ENCODE measurements around the gene SLIT1. TPM values are rescaled to one million over a fixed set of nuclear protein-coding genes. Genes with fewer than 3 reads are reported as not detected.

Gene SLIT1
- total and polyA plus RNA-seq, 2 donors (not counting 1 experiment from before 2014, with no cell fraction given) = 0.15 to 0.49 TPM

GRCh38 chr10:97199152-97199551 lies 13.4 kb upstream of the SLIT1 start:
- no peak overlapping the region for H3K27ac ChIP-seq (ENCODE audit: low read length in 2 of 2)
- no peak overlapping the region for H3K9ac ChIP-seq (ENCODE audit: low read length)
- no peak for TF ChIP-seq EZH2 (IDR thresholded peaks at IDR 0.05; ENCODE audit: borderline replicate concordance, insufficient read depth, low read depth, low read length, poor library complexity, severe bottlenecking)
- no peak for TF ChIP-seq CTCF (IDR thresholded peaks at IDR 0.05)
- peaks cover 0 to 5% (median 0%) of the 10 kb centered on the region in 3 donors for H3K9me3 ChIP-seq (ENCODE audit: control extremely low read depth in 1 of 3, control insufficient read depth in 2 of 3, insufficient read depth in 1 of 3, low read length in 2 of 3)
- POLR2A ChIA-PET = no interaction called here
- intact Hi-C loops (cut with micrococcal nuclease) = no loop called here
- DNase-seq (no peak), ATAC-seq (ENCODE audit: low read depth) (no peak)
- H4K20me1 ChIP-seq (ENCODE audit: control insufficient read depth, insufficient read depth, low read length, poor library complexity, severe bottlenecking) = no peaks in the 10 kb centered on the region
- no peaks in the 10 kb centered on the region for H3K9me3 Mint-ChIP-seq (ENCODE audit: insufficient read depth)
- H3K4me2 ChIP-seq (replicated peaks; ENCODE audit: low read depth, low read length, poor library complexity, severe bottlenecking) = peak overlapping the region; percentile 12
- no peaks in the 10 kb centered on the region for H3K36me3 ChIP-seq (replicated peaks in 1 of 2; ENCODE audit: control extremely low read depth in 1 of 2, control insufficient read depth in 1 of 2, extremely low read depth in 1 of 2, insufficient read depth in 2 of 2, low read length in 1 of 2)
- peaks cover 37% of the 10 kb centered on the region for H3K4me1 Mint-ChIP-seq
- 6% methylated on average over 3 of the region's 3 CpGs for WGBS (ENCODE audit: insufficient coverage)
- H3K27me3 ChIP-seq (replicated peaks in 1 of 4; ENCODE audit: control extremely low read depth in 1 of 4, control insufficient read depth in 3 of 4, insufficient read depth in 4 of 4, low read length in 3 of 4) = peaks cover 0 to 30% (median 4%) of the 10 kb centered on the region in 4 experiments
- peak overlapping the region; percentile 56 for H3K4me3 Mint-ChIP-seq
- no peaks in the 10 kb centered on the region for H3K79me2 ChIP-seq (ENCODE audit: control insufficient read depth, insufficient read depth, low read length)
- CTCF ChIA-PET = interaction anchor here (1.2 to 11.3 kb wide), 4 partner anchors 10 to 161 kb away, joined by 3 to 140 read pairs (median 40); no protein-coding TSS in a partner anchor
- peaks cover 22% of the 10 kb centered on the region for H3K27me3 Mint-ChIP-seq
- H3K4me1 ChIP-seq (ENCODE audit: control insufficient read depth in 2 of 2, insufficient read depth in 2 of 2, low read length in 2 of 2) = peaks cover 38 to 45% of the 10 kb centered on the region in 2 donors
- H3K4me3 ChIP-seq (ENCODE audit: control extremely low read depth in 1 of 5, extremely low read depth in 1 of 5, insufficient read depth in 1 of 5, low read depth in 2 of 5, low read length in 4 of 5) = no peak overlapping the region
- H2AFZ ChIP-seq (ENCODE audit: insufficient read depth, low read depth, low read length, poor library complexity, severe bottlenecking) = no peak overlapping the region
- no peak overlapping the region for H3K27ac Mint-ChIP-seq

GRCh38 chr10:97197030-97197500 lies 11.3 kb upstream of the SLIT1 start:
- TF ChIP-seq CTCF (IDR thresholded peaks at IDR 0.05) = no peak
- no peak for TF ChIP-seq EZH2 (IDR thresholded peaks at IDR 0.05; ENCODE audit: borderline replicate concordance, insufficient read depth, low read depth, low read length, poor library complexity, severe bottlenecking)
- Histone ChIP-seq H3K4me3 (ENCODE audit: control extremely low read depth in 1 of 5, extremely low read depth in 1 of 5, insufficient read depth in 1 of 5, low read depth in 2 of 5, low read length in 4 of 5) (no peak overlapping the region), H3K9ac (ENCODE audit: low read length) (no peak overlapping the region), H3K4me1 (ENCODE audit: control insufficient read depth in 2 of 2, insufficient read depth in 2 of 2, low read length in 2 of 2) (peaks cover 33 to 40% of the 10 kb centered on the region in 2 donors), H2AFZ (ENCODE audit: insufficient read depth, low read depth, low read length, poor library complexity, severe bottlenecking) (no peak overlapping the region), H3K4me2 (replicated peaks; ENCODE audit: low read depth, low read length, poor library complexity, severe bottlenecking) (peak overlapping the region; percentile 93), H3K36me3 (replicated peaks in 1 of 2; ENCODE audit: control extremely low read depth in 1 of 2, control insufficient read depth in 1 of 2, extremely low read depth in 1 of 2, insufficient read depth in 2 of 2, low read length in 1 of 2) (no peaks in the 10 kb centered on the region), H3K9me3 (ENCODE audit: control extremely low read depth in 1 of 3, control insufficient read depth in 2 of 3, insufficient read depth in 1 of 3, low read length in 2 of 3) (no peaks in the 10 kb centered on the region), H3K79me2 (ENCODE audit: control insufficient read depth, insufficient read depth, low read length) (no peaks in the 10 kb centered on the region), H4K20me1 (ENCODE audit: control insufficient read depth, insufficient read depth, low read length, poor library complexity, severe bottlenecking) (no peaks in the 10 kb centered on the region), H3K27me3 (replicated peaks in 1 of 4; ENCODE audit: control extremely low read depth in 1 of 4, control insufficient read depth in 3 of 4, insufficient read depth in 4 of 4, low read length in 3 of 4) (peaks cover 0 to 30% (median 4%) of the 10 kb centered on the region in 4 experiments), H3K27ac (ENCODE audit: low read length in 2 of 2) (no peak overlapping the region)
- DNase-seq (no peak), ATAC-seq (ENCODE audit: low read depth) (no peak)
- Mint-ChIP-seq H3K27me3 (peaks cover 33% of the 10 kb centered on the region), H3K9me3 (ENCODE audit: insufficient read depth) (no peaks in the 10 kb centered on the region), H3K4me1 (peaks cover 34% of the 10 kb centered on the region), H3K27ac (no peak overlapping the region), H3K4me3 (no peak overlapping the region)
- intact Hi-C loops (cut with micrococcal nuclease) = no loop called here
- ChIA-PET POLR2A (no interaction called here), CTCF (interaction anchor here (0.6 to 11.3 kb wide), 14 partner anchors 8 to 1094 kb away, joined by 3 to 140 read pairs (median 6); partner anchors contain the start of gene SLIT1)
- 70% methylated on average over 4 of the region's 7 CpGs for WGBS (ENCODE audit: insufficient coverage)
